C4-2B (cell line): ENCODE measurements around the gene SLC25A25.
"Not testable (repeated sequence)": the region's sequence is repeated elsewhere in the genome, so short reads cannot be mapped to it uniquely, and the experiment has no call there.

ENCODE experiments used
- H3K27ac ChIP-seq: fragments of 450-650 bp; 2 replicates; pipeline ENCODE4 v1.5.1; 2017
- CTCF ChIP-seq: fragments of 450-650 bp; conservative IDR thresholded peaks from 2 replicates; pipeline ENCODE4 v1.5.1; 2017; ENCODE audit warnings: mild to moderate bottlenecking
- ZFX ChIP-seq: fragments of 450-650 bp; IDR thresholded peaks from 2 replicates; pipeline ENCODE4 v1.6.1; 2017

Gene SLC25A25

GRCh38 chr9:128127990-128128835, 60.2 kb downstream of the SLC25A25 start:
- peak overlapping the region; percentile 97 for H3K27ac ChIP-seq
- no peak for TF ChIP-seq CTCF
- no peak for TF ChIP-seq ZFX

- TF ChIP-seq ZFX: no peak
- TF ChIP-seq CTCF: no peak
- peak overlapping the region; percentile 97 for H3K27ac ChIP-seq
Measured at GRCh38 chr9:128128836-128129590, 61.0 kb downstream of the SLC25A25 start.

GRCh38 chr9:128129976-128130590, 62.1 kb downstream of the SLC25A25 start:
- TF ChIP-seq CTCF: peak; percentile 80
- not testable (repeated sequence) for H3K27ac ChIP-seq

- not testable (repeated sequence) for H3K27ac ChIP-seq
Measured at GRCh38 chr9:128130651-128131050, 62.6 kb downstream of the SLC25A25 start.

- not testable (repeated sequence) for H3K27ac ChIP-seq
Measured at GRCh38 chr9:128131346-128131745, 63.3 kb downstream of the SLC25A25 start.

- not testable (repeated sequence) for H3K27ac ChIP-seq
Measured at GRCh38 chr9:128132139-128132538, 64.1 kb downstream of the SLC25A25 start.

- not testable (repeated sequence) for H3K27ac ChIP-seq
Measured at GRCh38 chr9:128135561-128135960, 67.5 kb downstream of the SLC25A25 start.

- no peak for TF ChIP-seq ZFX
- TF ChIP-seq CTCF: no peak
- H3K27ac ChIP-seq: no peak overlapping the region
Measured at GRCh38 chr9:128136816-128137793, 69.1 kb downstream of the SLC25A25 start.

- TF ChIP-seq CTCF: no peak
- TF ChIP-seq ZFX: no peak
- no peak overlapping the region for H3K27ac ChIP-seq
Measured at GRCh38 chr9:128138001-128138400, 70.0 kb downstream of the SLC25A25 start.
